ENCODE results near the gene CAPN9.

CAPN9 gene

DNA sequence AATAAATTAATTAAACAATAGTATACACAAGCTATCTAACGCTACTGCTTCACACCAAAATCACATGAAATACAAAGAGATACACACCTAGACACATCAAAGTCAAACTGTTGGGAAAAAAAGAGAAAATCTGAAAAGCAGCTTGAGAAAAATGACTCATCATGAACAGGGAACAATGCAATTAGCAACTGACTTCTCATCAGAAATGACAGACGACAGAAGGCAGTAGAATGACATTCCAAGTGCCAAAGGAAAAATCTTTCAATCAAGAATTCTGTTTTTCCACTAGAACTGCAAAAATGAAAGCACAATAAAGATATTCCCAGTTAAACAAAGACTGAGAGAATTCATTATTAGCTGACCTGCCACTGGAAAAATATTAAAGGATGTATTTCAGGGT lies 57.2 kb downstream of the CAPN9 start:
- Histone ChIP-seq H4K20me1 (ENCODE audit: insufficient read depth, low read length) (no peaks in the 10 kb centered on the region), H3K4me3 (ENCODE audit: low read depth in 1 of 2, low read length in 2 of 2) (no peak overlapping the region), H3K36me3 (ENCODE audit: insufficient read depth, low read length) (no peaks in the 10 kb centered on the region), H3K4me2 (ENCODE audit: insufficient read depth, low read length) (no peak overlapping the region), H3K9me3 (ENCODE audit: insufficient read depth, low read length, severe bottlenecking) (no peaks in the 10 kb centered on the region), H3K79me2 (ENCODE audit: insufficient read depth, low read length) (no peaks in the 10 kb centered on the region), H3K27ac (ENCODE audit: low read length) (no peak overlapping the region), H3K9ac (ENCODE audit: low read depth, low read length) (no peak overlapping the region), H3K27me3 (ENCODE audit: insufficient read depth, low read length, poor library complexity) (no peaks in the 10 kb centered on the region), H3K4me1 (ENCODE audit: insufficient read depth, low read length) (no peaks in the 10 kb centered on the region), H2AFZ (ENCODE audit: low read depth, low read length) (no peak overlapping the region)
- DNase-seq (no peak), ATAC-seq (ENCODE audit: insufficient read depth, low read depth) (no peak)
- TF ChIP-seq, protein P1, sequence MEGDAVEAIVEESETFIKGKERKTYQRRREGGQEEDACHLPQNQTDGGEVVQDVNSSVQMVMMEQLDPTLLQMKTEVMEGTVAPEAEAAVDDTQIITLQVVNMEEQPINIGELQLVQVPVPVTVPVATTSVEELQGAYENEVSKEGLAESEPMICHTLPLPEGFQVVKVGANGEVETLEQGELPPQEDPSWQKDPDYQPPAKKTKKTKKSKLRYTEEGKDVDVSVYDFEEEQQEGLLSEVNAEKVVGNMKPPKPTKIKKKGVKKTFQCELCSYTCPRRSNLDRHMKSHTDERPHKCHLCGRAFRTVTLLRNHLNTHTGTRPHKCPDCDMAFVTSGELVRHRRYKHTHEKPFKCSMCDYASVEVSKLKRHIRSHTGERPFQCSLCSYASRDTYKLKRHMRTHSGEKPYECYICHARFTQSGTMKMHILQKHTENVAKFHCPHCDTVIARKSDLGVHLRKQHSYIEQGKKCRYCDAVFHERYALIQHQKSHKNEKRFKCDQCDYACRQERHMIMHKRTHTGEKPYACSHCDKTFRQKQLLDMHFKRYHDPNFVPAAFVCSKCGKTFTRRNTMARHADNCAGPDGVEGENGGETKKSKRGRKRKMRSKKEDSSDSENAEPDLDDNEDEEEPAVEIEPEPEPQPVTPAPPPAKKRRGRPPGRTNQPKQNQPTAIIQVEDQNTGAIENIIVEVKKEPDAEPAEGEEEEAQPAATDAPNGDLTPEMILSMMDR (IDR thresholded peaks at IDR 0.05; ENCODE audit: borderline replicate concordance, extremely low read depth, low read length, poor library complexity, severe bottlenecking), result no peak
- TF ChIP-seq EZH2 (IDR thresholded peaks at IDR 0.05; ENCODE audit: borderline replicate concordance, low read depth, low read length, severe bottlenecking), result no peak

DNA sequence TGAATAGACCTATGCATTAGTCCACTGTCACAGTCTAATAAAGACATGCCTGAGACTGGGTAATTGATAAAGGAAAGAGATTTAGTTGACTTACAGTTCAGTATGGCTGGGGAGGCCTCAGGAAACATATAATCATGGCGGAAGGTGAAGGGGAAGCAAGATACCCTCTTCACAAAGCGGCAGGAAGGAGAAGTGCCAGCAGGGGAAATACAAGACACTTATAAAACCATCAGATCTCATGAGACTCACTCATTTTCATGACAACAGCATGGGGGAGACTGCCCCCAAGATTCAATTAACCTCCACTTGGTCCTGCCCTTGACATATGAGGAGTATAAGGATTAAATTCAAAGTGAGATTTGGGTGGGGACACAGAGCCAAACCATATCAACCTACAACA lies 59.4 kb downstream of the CAPN9 start:
- Histone ChIP-seq H3K79me2 (ENCODE audit: insufficient read depth, low read length) (no peaks in the 10 kb centered on the region), H2AFZ (ENCODE audit: low read depth, low read length) (no peak overlapping the region), H3K9ac (ENCODE audit: low read depth, low read length) (no peak overlapping the region), H3K36me3 (ENCODE audit: insufficient read depth, low read length) (no peaks in the 10 kb centered on the region), H3K27ac (ENCODE audit: low read length) (no peak overlapping the region), H3K9me3 (ENCODE audit: insufficient read depth, low read length, severe bottlenecking) (no peaks in the 10 kb centered on the region), H3K27me3 (ENCODE audit: insufficient read depth, low read length, poor library complexity) (no peaks in the 10 kb centered on the region), H3K4me3 (ENCODE audit: low read depth in 1 of 2, low read length in 2 of 2) (no peak overlapping the region), H3K4me2 (ENCODE audit: insufficient read depth, low read length) (no peak overlapping the region), H4K20me1 (ENCODE audit: insufficient read depth, low read length) (no peaks in the 10 kb centered on the region), H3K4me1 (ENCODE audit: insufficient read depth, low read length) (no peaks in the 10 kb centered on the region)
- ATAC-seq (ENCODE audit: insufficient read depth, low read depth) (no peak), DNase-seq (no peak)
- TF ChIP-seq, protein P1 (IDR thresholded peaks at IDR 0.05; ENCODE audit: borderline replicate concordance, extremely low read depth, low read length, poor library complexity, severe bottlenecking), result no peak
- TF ChIP-seq EZH2 (IDR thresholded peaks at IDR 0.05; ENCODE audit: borderline replicate concordance, low read depth, low read length, severe bottlenecking), result no peak

DNA sequence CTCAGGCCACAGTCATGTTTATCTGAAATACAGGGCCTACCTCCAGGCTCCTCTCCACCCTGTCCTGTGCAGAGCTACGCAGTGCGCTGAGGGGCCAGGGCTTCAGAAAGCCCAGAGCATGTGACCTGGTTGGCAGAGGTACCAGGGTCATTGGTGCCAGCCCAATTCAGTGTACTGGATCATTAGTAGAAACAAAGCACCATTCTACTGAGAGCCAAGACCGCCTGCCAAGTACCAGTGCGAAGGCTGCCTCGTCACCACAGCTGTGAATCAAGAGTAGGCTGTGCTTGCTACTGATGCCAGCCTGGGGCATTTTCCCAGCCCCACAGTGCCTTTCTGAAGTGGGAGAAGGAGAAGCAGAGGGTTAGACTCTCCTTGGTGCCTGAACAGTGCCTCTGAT lies 59.8 kb downstream of the CAPN9 start:
- no peak overlapping the region for H3K4me3 ChIP-seq (ENCODE audit: low read depth in 1 of 2, low read length in 2 of 2)
- no peak overlapping the region for H3K4me2 ChIP-seq (ENCODE audit: insufficient read depth, low read length)
- no peaks in the 10 kb centered on the region for H4K20me1 ChIP-seq (ENCODE audit: insufficient read depth, low read length)
- DNase-seq (no peak), ATAC-seq (ENCODE audit: insufficient read depth, low read depth) (no peak)
- no peaks in the 10 kb centered on the region for H3K4me1 ChIP-seq (ENCODE audit: insufficient read depth, low read length)
- no peak overlapping the region for H3K27ac ChIP-seq (ENCODE audit: low read length)
- H3K9me3 ChIP-seq (ENCODE audit: insufficient read depth, low read length, severe bottlenecking), result no peaks in the 10 kb centered on the region
- H2AFZ ChIP-seq (ENCODE audit: low read depth, low read length), result no peak overlapping the region
- no peaks in the 10 kb centered on the region for H3K27me3 ChIP-seq (ENCODE audit: insufficient read depth, low read length, poor library complexity)
- TF ChIP-seq EZH2 (IDR thresholded peaks at IDR 0.05; ENCODE audit: borderline replicate concordance, low read depth, low read length, severe bottlenecking), result no peak
- TF ChIP-seq, protein P1 (IDR thresholded peaks at IDR 0.05; ENCODE audit: borderline replicate concordance, extremely low read depth, low read length, poor library complexity, severe bottlenecking), result no peak
- no peak overlapping the region for H3K9ac ChIP-seq (ENCODE audit: low read depth, low read length)
- H3K79me2 ChIP-seq (ENCODE audit: insufficient read depth, low read length), result no peaks in the 10 kb centered on the region
- H3K36me3 ChIP-seq (ENCODE audit: insufficient read depth, low read length), result no peaks in the 10 kb centered on the region

All from DND-41 (cell line).